Calu3 (cell line): ENCODE data around the gene ITPR1. TPM values are rescaled to one million over a fixed set of nuclear protein-coding genes. Genes with fewer than 3 reads are reported as not detected.
"Not testable (repeated sequence)": the region's sequence is repeated elsewhere in the genome, so short reads cannot be mapped to it uniquely, and the experiment has no call there.

Source experiments
- BruUV-seq: library from RNA; stranded (reverse); fragments of 400-500 nt; replicated peaks from 2 replicates; lab custom pipeline; 2021; lab: Mats Ljungman, UMichigan
- CTCF ChIA-PET: fragments of 300-600 bp; sonication (Branson Sonifier 250); formaldehyde crosslinking; loops from one replicate; lab custom pipeline; 2022; ENCODE audit warnings: antibody characterized with exemption; lab: Charles Lee
- DNase-seq: peaks from one replicate; pipeline ENCODE4 v3.0.0; 2022
- H3K27ac Mint-ChIP-seq: one replicate; pipeline ENCODE4 v1.8.0; 2022; ENCODE audit warnings: mixed read lengths; ENCODE audit not compliant: unreplicated experiment
- H3K27me3 Mint-ChIP-seq: one replicate; pipeline ENCODE4 v1.8.0; 2022; ENCODE audit warnings: mixed read lengths; ENCODE audit not compliant: unreplicated experiment
- H3K36me3 Mint-ChIP-seq: one replicate; pipeline ENCODE4 v1.8.0; 2022; ENCODE audit warnings: mild to moderate bottlenecking, moderate library complexity, mixed read lengths; ENCODE audit not compliant: insufficient read depth, unreplicated experiment
- H3K4me1 Mint-ChIP-seq: one replicate; pipeline ENCODE4 v1.8.0; 2022; ENCODE audit warnings: mild to moderate bottlenecking, low read depth, mixed read lengths; ENCODE audit not compliant: unreplicated experiment
- H3K4me3 Mint-ChIP-seq: one replicate; pipeline ENCODE4 v1.8.0; 2022; ENCODE audit warnings: mild to moderate bottlenecking, low read depth, moderate library complexity, mixed read lengths; ENCODE audit not compliant: unreplicated experiment
- H3K9me3 Mint-ChIP-seq: one replicate; pipeline ENCODE4 v1.8.0; 2022; ENCODE audit warnings: low read depth, mixed read lengths; ENCODE audit not compliant: unreplicated experiment
- CTCF ChIP-seq: fragments of 200-600 bp; IDR thresholded peaks from one replicate; pipeline ENCODE4 v1.8.0; 2022; ENCODE audit warnings: antibody characterized with exemption; ENCODE audit not compliant: unreplicated experiment
- intact Hi-C: fragments of 100-400 bp; cut with micrococcal nuclease; formaldehyde crosslinking; loops from one replicate; pipeline ENCODE4 v1.10.0; 2022; ENCODE audit not compliant: unreplicated experiment
- total RNA-seq: library from RNA; stranded (reverse); gene quantifications from 2 replicates; pipeline ENCODE4 v1.2.3, GENCODE V29; 2022

ITPR1 gene
- total RNA-seq, 1 experiment from 2014 or later, result 4.2 TPM

GRCh38 chr3:4759689-4760312 lies 266.7 kb downstream of the ITPR1 start:
- Mint-ChIP-seq H3K27ac (no peak overlapping the region), H3K9me3 (no peaks in the 10 kb centered on the region)
- CTCF ChIA-PET, result no interaction called here

GRCh38 chr3:4761759-4762158 lies 268.6 kb downstream of the ITPR1 start:
- DNase-seq, result no peak
- no peaks in the 10 kb centered on the region for H3K36me3 Mint-ChIP-seq
- H3K4me1 Mint-ChIP-seq, result peaks cover 12% of the 10 kb centered on the region
- no peak overlapping the region for H3K27ac Mint-ChIP-seq
- intact Hi-C loops, result no loop called here
- no peak overlapping the region for H3K4me3 Mint-ChIP-seq
- TF ChIP-seq CTCF, result no peak
- H3K27me3 Mint-ChIP-seq, result no peaks in the 10 kb centered on the region
- no TSS peak for BruUV-seq
- peaks cover 8% of the 10 kb centered on the region for H3K9me3 Mint-ChIP-seq
- CTCF ChIA-PET, result no interaction called here

More at GRCh38 chr3:4759689-4760312, 266.7 kb downstream of the ITPR1 start:
- TF ChIP-seq CTCF, result no peak
- BruUV-seq, result no TSS peak
- Mint-ChIP-seq H3K36me3 (no peaks in the 10 kb centered on the region), H3K27me3 (no peaks in the 10 kb centered on the region), H3K4me1 (peaks cover 16% of the 10 kb centered on the region), H3K4me3 (no peak overlapping the region)
- no peak for DNase-seq
- intact Hi-C loops, result no loop called here

- BruUV-seq, H3K36me3 Mint-ChIP-seq, CTCF ChIA-PET, intact Hi-C loops, H3K4me1 Mint-ChIP-seq, H3K4me3 Mint-ChIP-seq, DNase-seq, H3K27me3 Mint-ChIP-seq, H3K27ac Mint-ChIP-seq, H3K9me3 Mint-ChIP-seq: not testable (repeated sequence)
Measured at GRCh38 chr3:4762481-4763230, 269.5 kb downstream of the ITPR1 start.

GRCh38 chr3:4763604-4764247 lies 270.6 kb downstream of the ITPR1 start:
- H3K4me1 Mint-ChIP-seq, result no peaks in the 10 kb centered on the region
- DNase-seq, result no peak
- intact Hi-C loops, result no loop called here
- H3K27ac Mint-ChIP-seq, result no peak overlapping the region
- peaks cover 8% of the 10 kb centered on the region for H3K9me3 Mint-ChIP-seq
- no peaks in the 10 kb centered on the region for H3K27me3 Mint-ChIP-seq
- TF ChIP-seq CTCF, result no peak
- CTCF ChIA-PET, result no interaction called here
- no TSS peak for BruUV-seq
- H3K4me3 Mint-ChIP-seq, result no peak overlapping the region
- no peaks in the 10 kb centered on the region for H3K36me3 Mint-ChIP-seq
